ACC112 (cell line): ENCODE results near the gene SLC48A1.
"Not testable (repeated sequence)": the region's sequence is repeated elsewhere in the genome, so short reads cannot be mapped to it uniquely, and the experiment has no call there.

Source experiments
- H2AFZ ChIP-seq: fragments of 200-600 bp; sonication (generic); one replicate; pipeline ENCODE4 v1.6.0; 2017; ENCODE audit warnings: antibody characterized with exemption, low read length; ENCODE audit not compliant: unreplicated experiment
- H3K27ac ChIP-seq: fragments of 200-600 bp; sonication (generic); 2 replicates; pipeline ENCODE4 v1.5.1; 2014; ENCODE audit warnings: low read depth, mild to moderate bottlenecking, antibody characterized with exemption, low read length, moderate library complexity
- H3K27me3 ChIP-seq: fragments of 200-600 bp; sonication (generic); 2 replicates; pipeline ENCODE4 v1.6.1; 2014; ENCODE audit warnings: mild to moderate bottlenecking, antibody characterized with exemption, low read length, moderate library complexity, mixed read lengths; ENCODE audit not compliant: insufficient read depth
- H3K36me3 ChIP-seq: fragments of 200-600 bp; sonication (generic); 2 replicates; pipeline ENCODE4 v1.6.1; 2016; ENCODE audit warnings: mild to moderate bottlenecking, antibody characterized with exemption, low read length, moderate library complexity, mixed read lengths; ENCODE audit not compliant: insufficient read depth
- H3K4me1 ChIP-seq: fragments of 200-600 bp; sonication (generic); one replicate; pipeline ENCODE4 v1.6.1; 2016; ENCODE audit warnings: low read length, mixed read lengths; ENCODE audit not compliant: insufficient read depth, unreplicated experiment, control insufficient read depth
- H3K4me3 ChIP-seq: fragments of 200-600 bp; sonication (generic); 2 replicates; pipeline ENCODE4 v1.5.1; 2014; ENCODE audit warnings: mild to moderate bottlenecking, low read depth, low read length
- H3K79me2 ChIP-seq: fragments of 200-600 bp; sonication (generic); one replicate; pipeline ENCODE4 v1.6.0; 2016; ENCODE audit warnings: low read length; ENCODE audit not compliant: control insufficient read depth, unreplicated experiment, insufficient read depth

The SLC48A1 gene

DNA sequence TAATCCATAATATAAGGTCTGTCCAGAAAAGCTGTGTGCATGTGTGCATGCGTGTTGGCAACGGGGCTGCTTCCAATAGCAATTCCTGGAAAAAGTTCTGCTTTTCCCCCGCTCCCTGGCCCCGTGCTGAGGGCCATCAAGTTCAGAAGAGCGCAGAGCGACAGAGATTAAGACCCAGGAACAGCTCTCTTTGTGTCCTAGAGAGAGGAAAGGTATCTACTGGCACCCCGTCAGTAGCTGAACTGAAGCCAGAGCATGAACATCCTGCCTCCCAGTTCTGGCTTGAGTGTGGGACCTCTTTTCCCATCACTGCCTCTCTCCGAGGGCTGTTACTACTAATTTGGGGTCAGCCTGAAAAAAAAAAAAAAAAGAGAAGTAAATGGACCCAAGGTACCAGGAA lies 31.1 kb downstream of the SLC48A1 start:
- H3K36me3 ChIP-seq: no peaks in the 10 kb centered on the region
- H3K27me3 ChIP-seq: no peaks in the 10 kb centered on the region
- no peak overlapping the region for H3K4me3 ChIP-seq
- H3K4me1 ChIP-seq: peaks cover 48% of the 10 kb centered on the region
- H2AFZ ChIP-seq: no peak overlapping the region
- peaks cover 98% of the 10 kb centered on the region for H3K79me2 ChIP-seq
- no peak overlapping the region for H3K27ac ChIP-seq

DNA sequence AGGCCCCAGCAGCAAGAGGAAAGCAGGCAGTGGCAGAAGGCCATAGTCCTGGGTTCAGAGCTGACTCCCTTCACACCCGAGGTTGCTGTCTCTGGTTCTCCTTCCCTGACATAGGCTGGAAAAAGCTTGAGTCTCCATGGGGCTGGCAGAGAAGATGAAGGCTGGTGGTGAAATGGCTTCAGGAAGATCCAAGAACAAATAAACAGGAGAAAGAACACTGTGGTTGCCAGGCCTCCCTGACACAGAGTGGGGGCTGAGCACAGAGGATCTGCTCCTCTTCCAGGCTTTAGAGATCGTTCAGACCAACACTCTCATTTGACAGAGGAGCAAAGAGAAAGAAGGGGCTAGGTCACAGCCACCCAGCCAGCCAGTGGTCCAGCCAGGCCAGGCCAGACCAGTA lies 32.4 kb downstream of the SLC48A1 start:
- Histone ChIP-seq H3K27ac (no peak overlapping the region), H2AFZ (no peak overlapping the region), H3K4me3 (no peak overlapping the region), H3K27me3 (no peaks in the 10 kb centered on the region), H3K4me1 (peaks cover 56% of the 10 kb centered on the region), H3K79me2 (peaks cover 97% of the 10 kb centered on the region), H3K36me3 (no peaks in the 10 kb centered on the region)

DNA sequence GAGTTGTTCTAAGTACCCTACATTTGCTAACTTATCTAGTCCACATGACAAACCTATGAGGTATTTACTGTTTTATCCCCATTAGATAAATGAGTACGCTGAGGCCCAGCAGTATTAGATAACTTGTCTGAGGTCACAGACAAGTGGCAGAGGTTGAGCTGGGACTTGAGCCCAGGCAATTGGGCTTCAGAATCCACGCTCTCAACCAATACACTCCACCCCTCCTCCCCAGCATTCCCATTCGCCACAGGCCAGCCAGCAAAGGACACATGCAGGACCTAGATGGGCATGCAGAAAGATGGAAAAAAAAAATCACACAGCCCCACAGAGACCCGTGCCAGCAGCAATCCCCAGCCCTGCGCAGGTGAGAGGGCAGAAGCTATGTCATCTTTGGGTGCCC lies 34.3 kb downstream of the SLC48A1 start:
- Histone ChIP-seq H3K27ac (no peak overlapping the region), H3K36me3 (no peaks in the 10 kb centered on the region), H3K4me3 (no peak overlapping the region), H3K27me3 (no peaks in the 10 kb centered on the region), H3K4me1 (peaks cover 73% of the 10 kb centered on the region), H3K79me2 (peaks cover 97% of the 10 kb centered on the region), H2AFZ (no peak overlapping the region)

DNA sequence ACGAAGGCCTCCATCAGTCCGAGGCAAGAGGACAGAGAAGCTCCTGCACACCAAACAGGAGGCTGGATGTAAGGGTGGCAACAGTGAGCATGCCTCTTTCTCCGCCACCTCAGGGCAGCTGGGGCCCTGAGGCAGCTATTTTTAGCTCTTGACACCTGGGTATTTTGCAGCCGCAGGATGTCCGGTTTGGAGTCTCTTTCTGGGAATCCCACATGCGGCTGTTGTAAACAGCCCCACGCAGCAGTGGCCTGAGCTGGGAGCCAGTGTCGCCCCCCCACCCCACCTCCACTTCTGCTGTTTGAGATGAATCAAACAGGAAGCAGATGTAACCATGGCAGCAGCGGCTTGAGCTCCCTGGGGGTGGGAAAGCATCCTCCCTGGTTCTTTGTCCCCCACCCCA lies 35.0 kb downstream of the SLC48A1 start:
- Histone ChIP-seq H3K4me1 (peaks cover 71% of the 10 kb centered on the region), H3K27me3 (no peaks in the 10 kb centered on the region), H2AFZ (no peak overlapping the region), H3K79me2 (peaks cover 93% of the 10 kb centered on the region), H3K36me3 (no peaks in the 10 kb centered on the region), H3K27ac (peak overlapping the region; percentile 71), H3K4me3 (0 out of 2 replicates have a peak overlapping the region, but pooled peaks have one; percentile 24)

DNA sequence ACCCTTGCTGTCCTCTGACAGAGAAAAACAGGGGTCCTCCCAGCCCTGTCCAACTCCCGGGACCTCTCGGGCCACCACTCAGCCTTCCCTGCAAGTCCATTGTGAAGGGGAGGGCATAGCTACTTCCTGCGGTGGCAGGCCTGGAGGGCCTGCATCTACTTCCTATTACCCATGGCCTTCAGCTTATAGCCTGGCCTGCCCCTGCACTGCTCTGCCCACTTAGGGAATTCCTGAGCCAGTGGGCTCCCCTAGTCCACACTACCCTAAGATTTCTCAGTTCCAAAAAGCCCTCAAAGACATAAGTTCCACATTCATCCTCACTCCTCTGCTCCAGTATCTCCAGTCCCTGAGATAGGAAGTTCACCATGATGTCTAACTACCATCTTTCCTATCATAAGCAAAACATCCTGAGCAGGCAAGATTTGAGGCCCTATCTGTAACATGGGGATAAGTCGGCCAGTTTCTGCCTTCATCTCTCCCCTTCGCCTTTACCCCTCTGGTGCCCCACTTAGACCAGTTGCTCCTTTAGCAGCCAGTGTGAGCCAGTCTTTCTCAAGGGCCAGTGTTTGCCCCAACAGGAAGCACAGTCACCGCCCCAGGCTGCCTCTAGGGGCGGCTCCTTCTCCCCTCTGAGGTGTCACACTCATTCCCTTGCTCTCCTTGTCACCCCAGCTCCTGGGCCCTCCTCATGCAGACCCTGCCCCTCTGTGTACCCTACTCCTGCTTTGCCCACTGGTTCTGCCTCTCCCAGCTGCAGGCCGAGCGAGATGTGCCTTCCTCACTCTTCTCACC lies 35.7 kb downstream of the SLC48A1 start:
- H3K27ac ChIP-seq: peak overlapping the region; percentile 71
- H3K27me3 ChIP-seq: no peaks in the 10 kb centered on the region
- peaks cover 73% of the 10 kb centered on the region for H3K4me1 ChIP-seq
- H3K4me3 ChIP-seq: peak overlapping the region; percentile 24; the same call in 1 of the 2 replicates
- H3K36me3 ChIP-seq: no peaks in the 10 kb centered on the region
- H2AFZ ChIP-seq: no peak overlapping the region
- peaks cover 93% of the 10 kb centered on the region for H3K79me2 ChIP-seq

DNA sequence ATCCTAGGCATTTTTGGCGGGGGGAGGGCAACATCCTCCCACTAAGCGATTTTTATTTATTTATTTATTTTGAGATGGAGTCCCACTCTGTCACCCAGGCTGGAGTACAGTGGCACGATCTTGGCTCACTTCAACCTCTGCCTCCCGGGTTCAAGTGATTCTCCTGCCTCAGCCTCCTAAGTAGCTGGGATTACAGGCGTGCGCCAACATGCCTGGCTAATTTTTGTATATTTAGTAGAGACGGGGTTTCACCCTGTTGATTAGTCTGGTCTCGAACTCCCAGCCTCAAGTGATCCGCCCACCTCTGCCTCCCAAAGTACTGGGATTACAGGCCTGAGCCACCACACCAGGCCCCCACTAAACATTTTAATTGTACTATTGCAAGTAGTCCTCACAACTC lies 36.5 kb downstream of the SLC48A1 start:
- H3K4me1 ChIP-seq: peaks cover 81% of the 10 kb centered on the region
- not testable (repeated sequence) for H3K27ac ChIP-seq, H3K36me3 ChIP-seq, H2AFZ ChIP-seq, H3K27me3 ChIP-seq, H3K4me3 ChIP-seq
- H3K79me2 ChIP-seq: peaks cover 93% of the 10 kb centered on the region

DNA sequence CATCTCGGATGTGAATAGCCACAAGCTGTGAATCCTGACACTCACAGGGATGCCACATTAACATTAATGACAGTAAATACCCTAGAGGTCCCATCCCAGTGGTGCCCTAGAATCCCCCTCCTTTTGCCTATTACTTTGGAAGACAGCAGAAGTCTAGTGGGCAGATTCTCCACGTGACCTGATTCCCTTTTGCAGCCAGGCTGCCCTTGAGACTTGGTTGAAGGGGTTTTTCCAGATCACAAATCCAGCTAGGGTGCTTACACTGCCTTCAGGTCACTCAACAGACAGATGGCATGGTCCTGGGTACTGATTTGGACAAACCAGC lies 38.0 kb downstream of the SLC48A1 start:
- H3K27ac ChIP-seq: peak overlapping the region; percentile 98
- no peak overlapping the region for H2AFZ ChIP-seq
- H3K4me1 ChIP-seq: peaks cover 84% of the 10 kb centered on the region
- H3K4me3 ChIP-seq: peak overlapping the region; percentile 49; the same call in 1 of the 2 replicates
- H3K27me3 ChIP-seq: no peaks in the 10 kb centered on the region
- peaks cover 91% of the 10 kb centered on the region for H3K79me2 ChIP-seq
- 0 out of 2 replicates have a peak, but pooled peaks cover 3% of the 10 kb centered on the region for H3K36me3 ChIP-seq

DNA sequence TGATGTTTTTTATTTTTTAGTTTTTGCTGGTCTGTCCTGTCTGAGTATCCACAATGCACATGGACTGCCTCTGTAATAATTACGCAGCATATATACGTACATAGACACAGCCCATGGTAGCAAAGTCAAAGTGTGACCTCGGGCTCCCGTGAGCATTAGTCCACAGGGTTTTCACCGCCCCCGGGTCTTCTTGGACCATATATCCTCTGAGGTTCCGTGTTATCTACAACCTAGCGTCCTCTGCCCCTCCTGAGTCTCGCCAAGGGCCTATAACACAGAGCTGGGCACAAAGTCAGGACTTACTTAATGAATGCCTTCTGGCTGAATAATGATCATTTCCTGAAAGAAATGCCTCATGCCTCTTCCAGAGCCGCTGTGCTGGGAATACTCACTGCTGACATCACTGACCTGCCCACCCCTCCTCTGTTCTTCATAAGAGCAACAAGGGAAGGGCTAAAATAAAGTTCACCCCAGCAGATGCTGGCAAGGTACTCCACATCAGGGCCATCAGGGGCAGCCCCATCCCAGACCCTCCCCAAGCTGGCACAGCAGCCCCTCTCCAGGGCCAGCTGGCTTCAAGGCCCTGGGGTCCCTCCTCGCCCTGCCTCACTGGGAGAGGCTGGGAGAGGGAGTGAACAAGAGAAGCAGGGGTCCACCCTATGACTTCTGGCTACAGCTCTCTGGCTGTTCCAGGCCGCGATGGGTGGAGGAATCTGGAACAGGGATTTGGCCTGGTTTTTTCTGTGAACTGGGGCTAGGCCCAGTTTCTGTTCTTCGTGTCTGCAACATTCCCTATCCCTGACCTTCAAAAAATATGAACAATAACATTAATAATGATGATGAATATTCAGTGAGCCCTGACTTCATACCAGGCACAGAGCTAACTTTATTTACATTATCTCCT lies 38.8 kb downstream of the SLC48A1 start:
- Histone ChIP-seq H3K27ac (peak overlapping the region; percentile 98), H3K36me3 (0 out of 2 replicates have a peak, but pooled peaks cover 3% of the 10 kb centered on the region), H3K4me3 (peak overlapping the region; percentile 49), H2AFZ (peak overlapping the region; percentile 26), H3K79me2 (peaks cover 91% of the 10 kb centered on the region), H3K4me1 (peaks cover 89% of the 10 kb centered on the region), H3K27me3 (no peaks in the 10 kb centered on the region)

DNA sequence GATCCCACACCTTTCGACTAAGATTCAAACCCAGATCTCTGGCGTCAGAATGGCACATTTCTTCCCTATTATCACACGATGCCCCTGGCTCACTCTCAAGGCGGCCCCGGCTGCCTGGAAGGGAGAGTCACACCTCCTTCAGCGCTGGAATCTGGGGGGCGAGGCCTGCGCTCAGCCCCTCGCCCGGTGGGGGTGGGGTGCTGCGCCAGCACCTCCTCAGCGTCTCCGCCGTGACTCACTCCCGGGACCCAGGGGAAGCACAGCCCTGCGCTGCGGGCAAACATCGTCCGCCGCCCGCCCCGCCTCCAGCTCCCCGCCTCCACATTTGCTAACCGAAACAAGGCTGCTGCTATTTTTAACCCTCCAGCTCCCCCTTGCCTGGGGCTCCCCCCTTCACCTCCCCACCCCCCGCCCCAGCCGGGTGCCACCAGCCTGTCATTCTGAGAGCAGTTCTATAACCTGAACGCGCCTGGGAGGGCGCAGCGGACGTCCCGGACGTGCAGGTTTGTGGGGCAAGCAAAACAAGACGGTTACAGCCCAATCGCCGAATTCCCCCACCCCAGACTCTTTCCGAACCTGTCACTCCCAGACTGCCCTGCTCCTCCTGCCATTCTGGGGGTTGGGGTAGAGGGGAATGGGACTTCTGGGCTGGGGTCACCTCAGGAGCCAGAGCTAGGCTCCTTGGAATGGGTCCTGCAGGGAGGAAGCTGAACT lies 39.9 kb downstream of the SLC48A1 start:
- H3K79me2 ChIP-seq: peaks cover 91% of the 10 kb centered on the region
- H2AFZ ChIP-seq: no peak overlapping the region
- H3K36me3 ChIP-seq: 0 out of 2 replicates have a peak, but pooled peaks cover 3% of the 10 kb centered on the region
- peaks cover 90% of the 10 kb centered on the region for H3K4me1 ChIP-seq
- no peaks in the 10 kb centered on the region for H3K27me3 ChIP-seq
- H3K4me3 ChIP-seq: peak overlapping the region; percentile 52
- H3K27ac ChIP-seq: peak overlapping the region; percentile 98

DNA sequence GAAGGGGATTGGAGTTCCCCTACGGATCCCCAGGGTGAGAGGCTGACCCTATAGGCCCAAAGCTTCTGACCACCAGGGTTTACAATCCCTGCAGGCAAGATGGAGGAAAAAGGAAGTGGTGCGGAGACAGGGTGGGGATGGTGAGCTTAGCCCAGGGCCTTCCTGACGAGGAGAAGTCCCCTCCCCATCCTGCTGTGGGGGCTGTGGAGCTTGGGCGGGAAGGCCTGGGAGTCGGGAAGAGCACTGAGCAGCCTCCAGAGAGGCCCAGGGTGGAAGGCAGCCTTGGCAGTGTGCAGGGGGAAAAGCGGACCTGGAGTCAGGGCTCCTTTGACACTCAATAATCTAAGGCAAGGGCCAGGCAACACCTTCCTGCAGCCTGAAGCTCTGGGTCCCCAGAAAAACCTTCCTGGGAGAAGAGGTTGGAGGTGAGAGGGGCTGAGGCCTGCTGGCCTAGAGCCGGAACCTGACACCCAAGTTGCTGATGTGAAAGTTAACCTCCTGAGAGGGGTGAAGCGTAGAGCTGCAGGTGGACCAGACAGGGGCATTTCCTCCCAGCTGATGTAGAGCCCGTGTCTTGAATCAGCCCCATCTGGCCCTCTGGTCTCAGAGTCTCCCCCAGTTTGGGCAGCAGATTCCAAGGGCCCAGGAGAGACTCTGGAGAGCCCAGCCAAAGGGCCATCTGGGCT lies 40.6 kb downstream of the SLC48A1 start:
- H3K27me3 ChIP-seq: no peaks in the 10 kb centered on the region
- peak overlapping the region; percentile 98 for H3K27ac ChIP-seq
- peaks cover 91% of the 10 kb centered on the region for H3K79me2 ChIP-seq
- peak overlapping the region; percentile 52 for H3K4me3 ChIP-seq
- H3K36me3 ChIP-seq: 0 out of 2 replicates have a peak, but pooled peaks cover 3% of the 10 kb centered on the region
- H3K4me1 ChIP-seq: peaks cover 89% of the 10 kb centered on the region
- H2AFZ ChIP-seq: no peak overlapping the region
